B cell (primary cell): Measurements from ENCODE around the gene SPATA7.

Experiments used
- CTCF ChIP-seq: fragments of 200-600 bp; IDR thresholded peaks from one replicate; pipeline ENCODE4 v1.8.0; 2022; ENCODE audit warnings: antibody characterized with exemption, mild to moderate bottlenecking
- EZH2 ChIP-seq: IDR thresholded peaks from 2 replicates; pipeline ENCODE4 v1.6.1; 2012; ENCODE audit warnings: borderline replicate concordance, low read depth, mild to moderate bottlenecking, moderate library complexity, low read length; ENCODE audit not compliant: insufficient read depth, poor library complexity, severe bottlenecking

GRCh38 chr14:88437658-88438057 is 52.2 kb downstream of the SPATA7 start:
- no peak for TF ChIP-seq CTCF
- TF ChIP-seq EZH2, result no peak
